ENCODE measurements around the gene ARAP3.

The ARAP3 gene

GRCh38 chr5:141692919-141693725 is 11.1 kb upstream of the ARAP3 start:
- H3K4me3 ChIP-seq (ENCODE audit: low read depth, low read length): no peak overlapping the region
- no peak for TF ChIP-seq CTCF (IDR thresholded peaks at IDR 0.05; ENCODE audit: insufficient read depth, low read length, missing control alignments)
- CTCF ChIA-PET: interaction anchor here (0.9 to 16.7 kb wide), 31 partner anchors 9 to 450 kb away, joined by 3 to 828 read pairs (median 9); partner anchors contain the start of genes ARAP3, DELE1, FCHSD1 and PCDH1
- DNase-seq (ENCODE audit: low read depth, low spot score): no peak
- POLR2A ChIA-PET: no interaction called here

GRCh38 chr5:141692533-141692888 is 10.5 kb upstream of the ARAP3 start:
- ChIA-PET CTCF (interaction anchor here (0.6 to 16.7 kb wide), 48 partner anchors 9 to 603 kb away, joined by 3 to 828 read pairs (median 6); partner anchors contain the start of genes ARAP3, DELE1, FCHSD1 and PCDH1), POLR2A (interaction anchor here (0.5 kb wide), 1 partner anchor 249 kb away, joined by 3 read pairs; no protein-coding TSS in a partner anchor)
- peak overlapping the region; percentile 61 for H3K4me3 ChIP-seq (ENCODE audit: low read depth, low read length)
- no peak for DNase-seq (ENCODE audit: low read depth, low spot score)
- TF ChIP-seq CTCF (IDR thresholded peaks at IDR 0.05; ENCODE audit: insufficient read depth, low read length, missing control alignments): no peak

GRCh38 chr5:141691867-141692532 is 10.0 kb upstream of the ARAP3 start:
- no peak for DNase-seq (ENCODE audit: low read depth, low spot score)
- POLR2A ChIA-PET: interaction anchor here (0.5 to 0.6 kb wide), 2 partner anchors 249 to 316 kb away, joined by 3 to 4 read pairs; no protein-coding TSS in a partner anchor
- CTCF ChIA-PET: interaction anchor here (0.6 to 16.7 kb wide), 47 partner anchors 10 to 1057 kb away, joined by 3 to 828 read pairs (median 6); partner anchors contain the start of genes ARAP3, DELE1, FCHSD1 and PCDH1
- peak overlapping the region; percentile 61 for H3K4me3 ChIP-seq (ENCODE audit: low read depth, low read length)
- peak; percentile 99 for TF ChIP-seq CTCF (IDR thresholded peaks at IDR 0.05; ENCODE audit: insufficient read depth, low read length, missing control alignments)

- no peak overlapping the region for H3K4me3 ChIP-seq (ENCODE audit: low read depth, low read length)
- TF ChIP-seq CTCF (IDR thresholded peaks at IDR 0.05; ENCODE audit: insufficient read depth, low read length, missing control alignments): no peak
- ChIA-PET CTCF (interaction anchor here (0.6 to 16.7 kb wide), 44 partner anchors 10 to 1056 kb away, joined by 3 to 828 read pairs (median 8); partner anchors contain the start of genes ARAP3, DELE1, FCHSD1 and PCDH1), POLR2A (interaction anchor here (0.6 kb wide), 1 partner anchor 317 kb away, joined by 4 read pairs; no protein-coding TSS in a partner anchor)
- DNase-seq (ENCODE audit: low read depth, low spot score): no peak
These were observed 9.3 kb upstream of the ARAP3 start for GRCh38 chr5:141691286-141691866.

DNA sequence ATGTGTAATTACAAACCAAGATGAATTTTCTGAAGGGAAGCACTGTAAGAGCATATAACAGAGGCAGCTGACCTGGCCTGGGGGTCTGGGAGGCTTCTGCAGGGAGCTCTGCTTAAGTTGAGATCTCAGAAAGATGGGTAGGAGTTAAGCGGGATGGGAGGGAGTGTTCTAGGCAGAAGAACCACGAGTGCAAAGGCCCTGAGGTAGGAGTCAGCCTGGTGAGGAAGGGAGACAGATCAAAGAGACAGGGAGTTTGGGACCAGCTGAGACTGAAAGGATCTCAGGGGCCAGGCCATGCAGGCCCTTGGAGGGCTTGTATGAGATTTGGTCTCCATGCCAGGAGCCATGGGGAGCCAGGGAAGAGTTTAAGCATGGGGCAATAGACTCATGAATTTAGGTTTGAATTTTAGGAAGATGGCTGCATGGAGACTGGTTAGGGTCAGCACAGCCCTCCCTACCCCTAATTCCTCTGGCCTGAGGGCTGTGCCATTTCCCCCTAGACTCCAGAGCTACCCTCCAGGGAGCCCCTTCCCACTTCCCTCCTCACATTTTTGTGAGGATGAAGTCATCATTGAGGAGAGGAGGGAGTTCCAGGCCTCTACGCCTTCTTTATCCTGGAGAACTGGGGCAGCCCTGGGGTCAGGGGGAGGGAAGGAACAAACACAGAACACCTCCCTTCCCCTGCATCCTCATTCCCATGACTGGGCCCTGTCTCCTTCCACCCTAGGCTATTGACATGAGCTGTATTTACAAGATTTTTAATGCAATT is 4.8 kb upstream of the ARAP3 start:
- DNase-seq (ENCODE audit: low read depth, low spot score): no peak
- no peak for TF ChIP-seq CTCF (IDR thresholded peaks at IDR 0.05; ENCODE audit: insufficient read depth, low read length, missing control alignments)
- H3K4me3 ChIP-seq (ENCODE audit: low read depth, low read length): no peak overlapping the region
- ChIA-PET POLR2A (no interaction called here), CTCF (interaction anchor here (0.9 to 2.2 kb wide), 6 partner anchors 9 to 282 kb away, joined by 3 to 22 read pairs (median 4); partner anchors contain the start of genes PCDH1, PCDH12 and RNF14)

All from AG04449 (cell line).